ENCODE measurements around the gene CLSTN2. TPM values are rescaled to one million over a fixed set of nuclear protein-coding genes. Genes with fewer than 3 reads are reported as not detected.
A peak's percentile ranks its signal among the peaks of the same experiment; 100 is the strongest.

CLSTN2 gene
- total RNA-seq, 1 donor from 2014 or later: 12.9 TPM

DNA sequence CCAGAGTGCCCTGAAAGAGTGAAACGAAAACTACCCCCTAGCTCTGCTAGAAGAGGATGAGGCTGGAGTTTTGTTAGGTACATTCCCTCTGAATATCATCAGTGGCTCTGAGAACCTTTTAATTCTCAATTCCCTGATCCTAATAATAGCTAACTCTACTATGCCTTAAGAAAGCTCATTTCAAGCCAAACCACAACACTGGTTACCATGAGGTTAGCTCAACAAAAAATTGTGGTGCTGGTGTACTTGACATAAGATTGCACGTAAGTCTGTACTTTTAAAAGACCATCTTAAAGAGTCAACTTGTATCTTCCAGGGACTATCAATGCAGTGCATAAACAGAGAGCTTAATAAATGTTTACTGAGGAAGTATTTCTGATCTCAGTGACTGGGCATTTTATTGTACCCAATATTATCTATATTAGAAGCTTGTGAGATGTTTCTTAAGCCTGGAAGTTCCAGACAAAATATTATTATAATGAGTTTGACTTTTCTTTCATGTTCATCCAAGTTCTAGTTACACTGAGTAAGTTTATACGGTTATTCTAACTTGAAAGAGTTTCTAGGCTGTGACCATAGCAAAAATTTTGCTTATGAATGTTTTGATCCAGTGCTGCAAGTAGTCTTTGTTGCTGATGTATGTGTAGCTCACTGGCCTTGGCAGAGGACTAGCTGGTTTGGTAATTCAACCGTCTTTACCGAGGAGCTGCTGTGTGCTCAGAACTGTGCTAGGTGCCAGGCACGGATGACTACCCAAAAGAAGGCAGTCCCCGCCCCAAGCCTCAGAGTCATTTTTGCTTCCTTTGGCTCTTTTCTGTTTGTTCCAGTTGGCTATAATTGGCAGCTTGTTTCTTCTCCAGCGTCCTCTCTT, 408.5 kb downstream of the CLSTN2 start:
- H3K27me3 Mint-ChIP-seq: no peaks in the 10 kb centered on the region
- TF ChIP-seq, protein P1, sequence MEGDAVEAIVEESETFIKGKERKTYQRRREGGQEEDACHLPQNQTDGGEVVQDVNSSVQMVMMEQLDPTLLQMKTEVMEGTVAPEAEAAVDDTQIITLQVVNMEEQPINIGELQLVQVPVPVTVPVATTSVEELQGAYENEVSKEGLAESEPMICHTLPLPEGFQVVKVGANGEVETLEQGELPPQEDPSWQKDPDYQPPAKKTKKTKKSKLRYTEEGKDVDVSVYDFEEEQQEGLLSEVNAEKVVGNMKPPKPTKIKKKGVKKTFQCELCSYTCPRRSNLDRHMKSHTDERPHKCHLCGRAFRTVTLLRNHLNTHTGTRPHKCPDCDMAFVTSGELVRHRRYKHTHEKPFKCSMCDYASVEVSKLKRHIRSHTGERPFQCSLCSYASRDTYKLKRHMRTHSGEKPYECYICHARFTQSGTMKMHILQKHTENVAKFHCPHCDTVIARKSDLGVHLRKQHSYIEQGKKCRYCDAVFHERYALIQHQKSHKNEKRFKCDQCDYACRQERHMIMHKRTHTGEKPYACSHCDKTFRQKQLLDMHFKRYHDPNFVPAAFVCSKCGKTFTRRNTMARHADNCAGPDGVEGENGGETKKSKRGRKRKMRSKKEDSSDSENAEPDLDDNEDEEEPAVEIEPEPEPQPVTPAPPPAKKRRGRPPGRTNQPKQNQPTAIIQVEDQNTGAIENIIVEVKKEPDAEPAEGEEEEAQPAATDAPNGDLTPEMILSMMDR (conservative IDR thresholded peaks at IDR 0.05): no peak
- no peaks in the 10 kb centered on the region for H3K36me3 Mint-ChIP-seq
- H3K9me3 Mint-ChIP-seq: peaks cover 4% of the 10 kb centered on the region
- no peak overlapping the region for H3K4me3 Mint-ChIP-seq
- H3K27ac Mint-ChIP-seq: peak overlapping the region; percentile 65
- no peak for DNase-seq (ENCODE audit: extremely low spot score, unreplicated experiment)
- H3K4me1 Mint-ChIP-seq (ENCODE audit: unreplicated experiment): peaks cover 9% of the 10 kb centered on the region

DNA sequence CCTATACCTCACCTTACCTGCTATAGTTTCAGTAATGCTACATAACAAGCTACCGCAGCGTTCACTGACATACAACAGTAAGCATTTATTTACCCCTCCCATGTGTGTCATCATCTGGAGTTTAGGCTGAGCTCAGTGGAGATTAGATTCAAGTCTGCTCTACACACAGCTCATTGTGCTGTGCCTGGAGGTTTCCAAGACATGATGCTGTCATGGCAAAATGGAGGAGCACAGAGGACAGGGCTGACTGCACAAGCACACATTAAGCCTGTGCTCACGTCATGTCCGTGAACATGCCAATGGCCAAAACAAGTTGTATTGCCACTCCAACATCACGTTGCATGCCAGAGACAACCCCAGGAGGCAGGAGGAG, 409.1 kb downstream of the CLSTN2 start:
- Mint-ChIP-seq H3K4me1 (ENCODE audit: unreplicated experiment) (peaks cover 9% of the 10 kb centered on the region), H3K27me3 (no peaks in the 10 kb centered on the region), H3K36me3 (no peaks in the 10 kb centered on the region), H3K4me3 (no peak overlapping the region), H3K9me3 (peaks cover 4% of the 10 kb centered on the region), H3K27ac (peak overlapping the region; percentile 65)
- DNase-seq (ENCODE audit: extremely low spot score, unreplicated experiment): no peak
- TF ChIP-seq, protein P1 (conservative IDR thresholded peaks at IDR 0.05): no peak

GRCh38 chr3:140344601-140345205, 409.7 kb downstream of the CLSTN2 start:
- H3K9me3 Mint-ChIP-seq: peaks cover 4% of the 10 kb centered on the region
- H3K4me3 Mint-ChIP-seq: no peak overlapping the region
- H3K36me3 Mint-ChIP-seq: no peaks in the 10 kb centered on the region
- H3K4me1 Mint-ChIP-seq (ENCODE audit: unreplicated experiment): peaks cover 9% of the 10 kb centered on the region
- TF ChIP-seq, protein P1 (conservative IDR thresholded peaks at IDR 0.05): no peak
- no peak overlapping the region for H3K27ac Mint-ChIP-seq
- no peak for DNase-seq (ENCODE audit: extremely low spot score, unreplicated experiment)
- no peaks in the 10 kb centered on the region for H3K27me3 Mint-ChIP-seq

DNA sequence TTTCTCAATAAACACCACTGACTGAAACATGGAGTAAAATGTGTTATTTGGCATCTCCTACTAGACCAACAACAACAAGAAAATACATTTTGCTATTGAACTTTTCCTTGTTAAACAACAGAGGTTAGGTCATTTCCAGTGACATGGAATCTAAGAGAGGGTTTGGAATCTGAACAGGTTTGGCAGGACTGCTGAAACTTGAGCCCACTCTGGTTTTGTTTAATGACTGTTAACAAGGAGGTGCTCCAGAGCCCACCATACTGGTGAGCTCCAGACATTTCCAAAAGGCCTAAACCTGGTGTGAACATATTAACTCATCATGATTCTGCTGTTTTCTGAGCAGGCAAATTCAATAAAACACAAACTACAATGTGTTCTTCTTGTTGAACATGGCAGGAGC, 412.2 kb downstream of the CLSTN2 start:
- H3K27me3 Mint-ChIP-seq: no peaks in the 10 kb centered on the region
- no peak for DNase-seq (ENCODE audit: extremely low spot score, unreplicated experiment)
- H3K4me1 Mint-ChIP-seq (ENCODE audit: unreplicated experiment): peaks cover 16% of the 10 kb centered on the region
- TF ChIP-seq, protein P1 (conservative IDR thresholded peaks at IDR 0.05): no peak
- H3K36me3 Mint-ChIP-seq: no peaks in the 10 kb centered on the region
- H3K9me3 Mint-ChIP-seq: peaks cover 4% of the 10 kb centered on the region
- no peak overlapping the region for H3K4me3 Mint-ChIP-seq
- H3K27ac Mint-ChIP-seq: no peak overlapping the region

DNA sequence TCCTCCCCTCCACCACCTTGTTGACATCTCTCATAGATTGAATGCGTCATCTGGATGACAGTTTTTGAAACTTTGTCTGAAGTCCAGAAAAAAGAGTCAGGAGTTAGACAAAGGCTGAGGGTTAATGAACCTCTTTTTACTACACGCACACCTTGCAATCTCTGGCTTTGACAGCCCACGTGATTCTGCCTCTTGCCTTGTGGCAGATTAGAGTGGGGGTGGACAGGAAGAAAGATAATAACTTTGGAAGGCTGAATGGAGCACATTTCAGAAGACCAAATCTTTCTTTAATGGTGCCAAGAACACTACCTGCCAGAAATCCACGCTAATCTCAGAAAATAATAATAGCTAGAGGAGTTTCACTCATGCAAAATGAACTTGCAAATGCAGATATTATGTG, 415.0 kb downstream of the CLSTN2 start:
- no peaks in the 10 kb centered on the region for H3K9me3 Mint-ChIP-seq

More for the DNA sequence above, 415.0 kb downstream of the CLSTN2 start:
- no peak overlapping the region for H3K4me3 Mint-ChIP-seq
- no peak overlapping the region for H3K27ac Mint-ChIP-seq
- TF ChIP-seq, protein P1 (conservative IDR thresholded peaks at IDR 0.05): no peak
- H3K4me1 Mint-ChIP-seq (ENCODE audit: unreplicated experiment): peaks cover 13% of the 10 kb centered on the region
- DNase-seq (ENCODE audit: extremely low spot score, unreplicated experiment): no peak
- H3K27me3 Mint-ChIP-seq: no peaks in the 10 kb centered on the region
- H3K36me3 Mint-ChIP-seq: no peaks in the 10 kb centered on the region
